HepG2 (cell line): Measurements from ENCODE around the gene NFAT5. TPM values are rescaled to one million over a fixed set of nuclear protein-coding genes. Genes with fewer than 3 reads are reported as not detected.
"Not testable (repeated sequence)": the region's sequence is repeated elsewhere in the genome, so short reads cannot be mapped to it uniquely, and the experiment has no call there.

ENCODE experiments used
- ATAC-seq: fragments of 200-7000 bp; cut with Tn5 transposase; 3 replicates; pipeline ENCODE4 v1.9.1; 2020; ENCODE audit warnings: mild to moderate bottlenecking, moderate library complexity
- BruUV-seq: library from RNA; stranded (reverse); fragments of 400-500 nt; replicated peaks from 2 replicates; lab custom pipeline; 2021; lab: Mats Ljungman, UMichigan
- CTCF ChIA-PET: fragments of 300-600 bp; formaldehyde crosslinking; extraction: SDS; loops from one replicate; lab custom pipeline; 2021; ENCODE audit warnings: low total read pairs, inconsistent platforms, low intra/inter-chr PET ratio; lab: Yijun Ruan, JAX
- POLR2A ChIA-PET: fragments of 350-600 bp; sonication (Branson Sonifier 250); formaldehyde crosslinking; loops from one replicate; lab custom pipeline; 2020; ENCODE audit warnings: antibody characterized with exemption, inconsistent platforms; lab: Yijun Ruan, JAX
- DNase-seq: peaks from one replicate; pipeline ENCODE4 v3.0.0-alpha.2; 2015; ENCODE audit warnings: low spot score
- FAIRE-seq: peaks from 3 replicates; lab custom pipeline; 2011; peaks lifted over from hg19 to GRCh38; lab: Jason Lieb, UNC
- H2AFZ ChIP-seq: one replicate; pipeline ENCODE4 v1.6.1; 2011; ENCODE audit warnings: low read length, inconsistent platforms
- H3K27ac ChIP-seq: fragments of 300-600 bp; 3 replicates; pipeline ENCODE4 v1.8.0; 2011; ENCODE audit warnings: mixed run types, mild to moderate bottlenecking, mixed read lengths, low read length, inconsistent platforms; ENCODE audit not compliant: insufficient read depth; ENCODE audit errors: extremely low read length
- H3K27me3 ChIP-seq, 2 experiments: fragments of 200-600 bp in 1 of 2; 2 replicates in 1 of 2; 3 replicates in 1 of 2; pipeline versions ENCODE4 v1.6.0 to v1.8.0; 2011; ENCODE audit warnings: low read length in 2 of 2, mild to moderate bottlenecking in 2 of 2, moderate library complexity in 2 of 2, inconsistent platforms in 1 of 2; ENCODE audit not compliant: insufficient read depth in 2 of 2, control insufficient read depth in 1 of 2
- H3K36me3 ChIP-seq, 2 experiments: fragments of 200-600 bp in 1 of 2; replicated peaks in 1 of 2; 2 replicates in 1 of 2; 3 replicates in 1 of 2; pipeline versions ENCODE4 v1.5.1 to v1.8.0; 2011; ENCODE audit warnings: low read length in 2 of 2, inconsistent platforms in 1 of 2; ENCODE audit not compliant: insufficient read depth in 2 of 2, control insufficient read depth in 1 of 2
- H3K4me1 ChIP-seq: 2 replicates; pipeline ENCODE4 v1.5.1; 2012; ENCODE audit warnings: low read length, inconsistent platforms; ENCODE audit not compliant: insufficient read depth
- H3K4me2 ChIP-seq: 2 replicates; pipeline ENCODE4 v1.6.0; 2011; ENCODE audit warnings: low read depth, low read length, inconsistent platforms
- H3K4me3 ChIP-seq, 3 experiments: fragments of 200-600 bp in 1 of 3; sonication (generic), shearing (Covaris generic) in 1 of 3; replicated peaks in 1 of 3; 2 replicates each; pipeline ENCODE4 v1.5.1; 2011 to 2016; ENCODE audit warnings: low read length in 3 of 3, inconsistent platforms in 2 of 3, low read depth in 2 of 3, mild to moderate bottlenecking in 2 of 3, control low read depth in 1 of 3, mixed read lengths in 1 of 3; ENCODE audit not compliant: insufficient read depth in 1 of 3
- H3K79me2 ChIP-seq: one replicate; pipeline ENCODE4 v1.6.1; 2011; ENCODE audit warnings: low read length, inconsistent platforms; ENCODE audit not compliant: insufficient read depth
- H3K9ac ChIP-seq: 2 replicates; pipeline ENCODE4 v1.6.0; 2011; ENCODE audit warnings: mild to moderate bottlenecking, low read depth, low read length, inconsistent platforms; ENCODE audit not compliant: insufficient read depth
- H3K9me3 ChIP-seq: 2 replicates; pipeline ENCODE4 v1.5.1; 2012; ENCODE audit warnings: mild to moderate bottlenecking, low read length
- H4K20me1 ChIP-seq: 2 replicates; pipeline ENCODE4 v1.6.0; 2011; ENCODE audit warnings: inconsistent platforms, mild to moderate bottlenecking, low read length, moderate library complexity; ENCODE audit not compliant: insufficient read depth
- ASH2L ChIP-seq: fragments of 300-600, 200-600 bp; sonication (generic); IDR thresholded peaks from 2 replicates; pipeline ENCODE4 v1.7.0; 2017; ENCODE audit warnings: low read depth, mild to moderate bottlenecking, moderate library complexity, mixed read lengths, low read length; ENCODE audit not compliant: insufficient read length
- CBX5 ChIP-seq: sonication (generic); formaldehyde crosslinking; IDR thresholded peaks from 2 replicates; pipeline ENCODE4 v1.4.0; 2020; ENCODE audit warnings: missing genetic modification reagents, borderline replicate concordance
- ZBTB33 ChIP-seq: sonication (generic); formaldehyde crosslinking; IDR thresholded peaks from 2 replicates; pipeline ENCODE4 v1.4.0; 2020; ENCODE audit warnings: missing genetic modification reagents
- ZKSCAN5 ChIP-seq: sonication (generic); formaldehyde crosslinking; IDR thresholded peaks from 2 replicates; pipeline ENCODE4 v1.5.1; 2020; ENCODE audit warnings: mild to moderate bottlenecking, missing genetic modification reagents
- ZNF18 ChIP-seq: sonication (generic); formaldehyde crosslinking; IDR thresholded peaks from 2 replicates; pipeline ENCODE4 v1.8.0; 2022; ENCODE audit warnings: mild to moderate bottlenecking, missing genetic modification reagents; ENCODE audit not compliant: insufficient replicate concordance
- ZNF343 ChIP-seq: sonication (generic); formaldehyde crosslinking; IDR thresholded peaks from 2 replicates; pipeline ENCODE4 v1.4.0; 2020; ENCODE audit warnings: mild to moderate bottlenecking, missing genetic modification reagents
- WGBS: methylation state at CpG from one replicate; pipeline ENCODE4 v1.1.6; 2017; ENCODE audit warnings: low lambda C conversion rate; 5-methylcytosine and 5-hydroxymethylcytosine counted together
- in situ Hi-C: cut with HindIII; loops from 2 replicates; pipeline ENCODE4 v1.10.0; 2017; ENCODE audit warnings: low pct_unique_long_range_greater_than_20kb; ENCODE audit not compliant: extremely low pct_ligation_motif_present
- intact Hi-C: fragments of 100-400 bp; cut with micrococcal nuclease; formaldehyde crosslinking; loops from one replicate; pipeline ENCODE4 v1.10.0; 2022; ENCODE audit not compliant: unreplicated experiment
- polyA plus RNA-seq, 8 experiments: library from polyadenylated mRNA; depleted of rRNA in 3 of 8; stranded (reverse) in 7 of 8; unstranded in 1 of 8; fragments of >200 nt; fragmentation: Illumina TruSeq in 4 of 8; extraction: Trizol in 4 of 8; gene quantifications; 2 replicates each; pipeline versions ENCODE4 v1.2.1 to v1.2.3, GENCODE V29; 2011 to 2016; ENCODE audit warnings: low read depth in 4 of 8, missing spikeins in 1 of 8, mixed read lengths in 1 of 8; ENCODE audit not compliant: insufficient read depth in 1 of 8
- total RNA-seq, 5 experiments: library from RNA; depleted of rRNA; stranded (reverse); fragments of >200 nt; fragmentation: Illumina TruSeq; extraction: Trizol; gene quantifications; 2 replicates each; pipeline ENCODE4 v1.2.3, GENCODE V29; 2016; ENCODE audit warnings: low read depth in 1 of 5

Gene NFAT5
- total and polyA plus RNA-seq, 2 of the 13 experiments (the other 11 are each of a cell fraction or from before 2014, with no cell fraction given) = 20.5 to 54.3 TPM

GRCh38 chr16:69565671-69566239 is at the start of gene NFAT5 (continued):
- TF ChIP-seq ZNF18 (CRISPR knock-in tag) (peak; percentile 7), ZBTB33 (0 out of 2 replicates have a peak, but pooled peaks have one; percentile 24), ZNF343 (CRISPR knock-in tag) (peak; percentile 76; the same call in 1 of the 2 replicates), CBX5 (peak; percentile 60; the same call in 1 of the 2 replicates), ASH2L (peak; percentile 97), ZKSCAN5 (CRISPR knock-in tag) (no peak)

- H3K36me3 ChIP-seq, H3K27me3 ChIP-seq, H3K79me2 ChIP-seq, CTCF ChIA-PET, BruUV-seq, DNase-seq, H2AFZ ChIP-seq, H3K9ac ChIP-seq, H3K27ac ChIP-seq, intact Hi-C loops, H3K9me3 ChIP-seq, ATAC-seq, H4K20me1 ChIP-seq, FAIRE-seq, H3K4me3 ChIP-seq, in situ Hi-C loops, H3K4me2 ChIP-seq, POLR2A ChIA-PET: not testable (repeated sequence)
- H3K4me1 ChIP-seq = peaks cover 43% of the 10 kb centered on the region
- 93% methylated on average over 6 of the region's 6 CpGs for WGBS
These were observed 47.9 kb upstream of the NFAT5 start for GRCh38 chr16:69517914-69518313.
